ENCODE measurements around the gene DCDC2C.

- TF ChIP-seq POLR2AphosphoS5 (IDR thresholded peaks at IDR 0.05; ENCODE audit: low read depth, low read length) = no peak
- no peak for TF ChIP-seq SIN3A (IDR thresholded peaks at IDR 0.05; ENCODE audit: borderline replicate concordance, insufficient read depth, low read length)
- TF ChIP-seq REST (IDR thresholded peaks at IDR 0.05; ENCODE audit: insufficient read depth in 1 of 2, low read depth in 2 of 2, low read length in 2 of 2) = no peak
- TF ChIP-seq TAF1 (IDR thresholded peaks at IDR 0.05; ENCODE audit: borderline replicate concordance, insufficient read depth, low read length) = no peak
These were observed 55.5 kb downstream of the DCDC2C start for GRCh38 chr2:3758906-3759305.

Data from PFSK-1 (cell line).